HG02884 (cell line): ENCODE measurements around the gene INO80E.

Source experiments
- ATAC-seq: cut with Tn5 transposase; IDR thresholded peaks from one replicate; pipeline ENCODE4 v1.9.1; 2021; ENCODE audit warnings: mild to moderate bottlenecking, moderate library complexity; ENCODE audit not compliant: unreplicated experiment

INO80E gene

GRCh38 chr16:29975134-29975538, 20.9 kb upstream of the INO80E start:
- ATAC-seq = no peak

- ATAC-seq = no peak
These were observed 20.1 kb upstream of the INO80E start for GRCh38 chr16:29975811-29976511.

GRCh38 chr16:29977063-29977825, 18.8 kb upstream of the INO80E start:
- ATAC-seq = no peak

GRCh38 chr16:29978081-29978480, 18.0 kb upstream of the INO80E start:
- no peak for ATAC-seq

- ATAC-seq = no peak
These were observed 17.3 kb upstream of the INO80E start for GRCh38 chr16:29978564-29979270.

GRCh38 chr16:29982560-29983419, 13.3 kb upstream of the INO80E start:
- ATAC-seq = no peak

- ATAC-seq = no peak
These were observed 12.5 kb upstream of the INO80E start for GRCh38 chr16:29983420-29984136.

GRCh38 chr16:29984137-29984763, 11.8 kb upstream of the INO80E start:
- ATAC-seq = no peak

GRCh38 chr16:29984764-29985147, 11.3 kb upstream of the INO80E start:
- ATAC-seq = no peak

GRCh38 chr16:29985271-29985811, 10.7 kb upstream of the INO80E start:
- no peak for ATAC-seq

- ATAC-seq = no peak
These were observed 9.8 kb upstream of the INO80E start for GRCh38 chr16:29986231-29986630.

- ATAC-seq = no peak
These were observed 9.1 kb upstream of the INO80E start for GRCh38 chr16:29986931-29987330.

GRCh38 chr16:29987371-29988085, 8.5 kb upstream of the INO80E start:
- ATAC-seq = no peak

GRCh38 chr16:29988346-29989075, 7.5 kb upstream of the INO80E start:
- no peak for ATAC-seq

- ATAC-seq = no peak
These were observed 6.8 kb upstream of the INO80E start for GRCh38 chr16:29989111-29989858.

- no peak for ATAC-seq
These were observed 6.0 kb upstream of the INO80E start for GRCh38 chr16:29990034-29990433.

GRCh38 chr16:29990883-29991570, 5.0 kb upstream of the INO80E start:
- no peak for ATAC-seq
